HCT116 (cell line): Measurements from ENCODE around the gene ADGRV1.

Experiments used
- EZH2 ChIP-seq: fragments of 200-600 bp; sonication (generic); IDR thresholded peaks from 2 replicates; pipeline ENCODE4 v1.6.1; 2017; ENCODE audit warnings: antibody characterized with exemption, mixed run types
- SRF ChIP-seq: IDR thresholded peaks from 2 replicates; pipeline ENCODE4 v1.6.1; 2012; ENCODE audit warnings: low read depth

GRCh38 chr5:90876366-90876765, 317.8 kb downstream of the ADGRV1 start:
- TF ChIP-seq EZH2 = no peak
- TF ChIP-seq SRF = no peak
